GM18867 (cell line): ENCODE data around the gene MIR17HG.
"Not testable (repeated sequence)": the region's sequence is repeated elsewhere in the genome, so short reads cannot be mapped to it uniquely, and the experiment has no call there.

ENCODE experiments used
- ATAC-seq: cut with Tn5 transposase; IDR thresholded peaks from one replicate; pipeline ENCODE4 v1.9.1; 2021; ENCODE audit warnings: mild to moderate bottlenecking, moderate library complexity; ENCODE audit not compliant: unreplicated experiment

MIR17HG gene

DNA sequence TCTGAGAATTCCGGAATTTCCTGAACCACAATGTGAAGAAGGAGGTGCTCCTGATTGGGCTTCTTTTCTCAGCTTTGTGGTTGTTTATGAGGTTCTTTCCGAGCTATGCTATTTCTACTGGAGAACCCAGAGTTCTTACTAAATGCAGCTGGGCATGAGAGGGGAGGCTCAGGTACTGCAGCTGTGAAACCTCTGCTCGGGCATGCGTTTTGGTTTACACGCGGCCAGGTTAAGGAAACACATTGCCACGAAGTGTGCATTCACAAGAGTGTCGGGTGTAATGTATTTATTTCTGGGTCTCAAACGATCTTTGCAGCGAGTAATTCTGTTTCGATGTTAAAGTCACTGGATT is 661 bp upstream of the MIR17HG start:
- peak; percentile 26 for ATAC-seq

DNA sequence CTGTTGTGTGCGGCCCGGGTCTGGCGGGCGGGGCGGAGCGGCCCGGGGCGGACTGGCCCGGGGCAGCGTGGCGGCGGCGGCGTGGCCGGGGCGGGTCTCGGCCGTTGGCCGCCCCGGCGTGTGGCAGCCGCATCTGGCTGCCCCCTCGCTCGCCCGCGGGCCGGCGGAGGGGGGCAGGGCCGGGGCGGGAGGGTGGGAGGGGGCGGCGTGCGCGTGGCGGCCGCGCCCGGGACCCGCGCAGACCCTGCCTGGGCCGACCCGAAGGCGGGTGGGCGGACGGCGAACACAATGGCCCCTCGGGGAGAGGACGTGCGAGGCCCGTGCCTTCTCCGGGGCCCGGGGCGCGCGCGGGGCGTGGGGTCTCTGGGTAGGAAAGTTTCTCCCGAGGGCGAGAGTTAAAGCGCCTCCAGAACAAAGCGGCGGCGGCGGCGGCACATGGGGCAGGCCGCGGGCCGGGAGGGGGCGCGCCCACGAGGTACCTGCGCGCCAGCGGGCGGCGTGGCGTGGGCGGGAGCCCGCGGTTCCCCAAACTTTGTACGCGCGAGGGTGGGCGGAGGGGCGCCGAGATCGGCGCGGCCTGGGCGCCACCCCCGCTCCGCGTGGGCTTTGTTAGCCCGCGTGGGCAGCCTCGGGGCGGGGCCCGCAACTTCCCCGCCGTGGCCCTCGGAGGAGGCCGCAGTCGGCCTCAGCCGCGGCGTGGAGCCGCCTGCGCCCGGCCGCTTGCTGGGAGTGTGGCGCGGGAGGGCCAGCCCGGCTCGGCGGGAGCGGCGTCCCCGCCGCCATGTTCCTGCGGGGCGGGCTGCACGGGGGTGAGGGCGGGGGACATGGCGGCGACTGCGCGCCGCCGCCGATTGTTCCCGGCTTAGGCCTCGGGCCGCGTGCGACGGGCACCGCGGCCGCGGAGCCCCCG is 764 bp downstream of the MIR17HG start:
- ATAC-seq = peak; percentile 34

DNA sequence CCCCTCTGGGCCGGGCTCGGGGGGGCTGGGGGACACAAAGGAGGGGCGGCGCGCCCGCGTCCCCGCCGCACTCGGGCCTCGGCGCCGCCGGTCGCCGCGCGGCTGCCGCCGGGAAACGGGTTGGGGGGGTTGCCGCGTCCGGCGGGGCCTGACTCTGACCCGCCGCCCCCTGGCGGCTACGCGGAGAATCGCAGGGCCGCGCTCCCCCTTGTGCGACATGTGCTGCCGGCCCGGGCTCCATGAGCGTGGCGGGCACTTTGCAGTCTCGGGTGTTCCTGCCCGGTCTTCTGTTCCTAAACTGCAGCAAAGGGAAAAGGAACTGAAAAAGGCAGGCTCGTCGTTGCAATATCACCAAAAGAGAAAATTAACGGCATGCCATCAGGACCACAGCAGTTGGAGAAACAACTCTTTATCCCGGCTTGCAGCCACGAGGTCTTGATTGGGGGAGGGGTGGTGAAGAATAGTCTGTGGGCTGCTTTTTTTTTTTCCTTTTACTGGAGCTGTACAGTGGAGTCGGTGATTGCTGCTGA is 1.5 kb downstream of the MIR17HG start:
- ATAC-seq = peak; percentile 52

DNA sequence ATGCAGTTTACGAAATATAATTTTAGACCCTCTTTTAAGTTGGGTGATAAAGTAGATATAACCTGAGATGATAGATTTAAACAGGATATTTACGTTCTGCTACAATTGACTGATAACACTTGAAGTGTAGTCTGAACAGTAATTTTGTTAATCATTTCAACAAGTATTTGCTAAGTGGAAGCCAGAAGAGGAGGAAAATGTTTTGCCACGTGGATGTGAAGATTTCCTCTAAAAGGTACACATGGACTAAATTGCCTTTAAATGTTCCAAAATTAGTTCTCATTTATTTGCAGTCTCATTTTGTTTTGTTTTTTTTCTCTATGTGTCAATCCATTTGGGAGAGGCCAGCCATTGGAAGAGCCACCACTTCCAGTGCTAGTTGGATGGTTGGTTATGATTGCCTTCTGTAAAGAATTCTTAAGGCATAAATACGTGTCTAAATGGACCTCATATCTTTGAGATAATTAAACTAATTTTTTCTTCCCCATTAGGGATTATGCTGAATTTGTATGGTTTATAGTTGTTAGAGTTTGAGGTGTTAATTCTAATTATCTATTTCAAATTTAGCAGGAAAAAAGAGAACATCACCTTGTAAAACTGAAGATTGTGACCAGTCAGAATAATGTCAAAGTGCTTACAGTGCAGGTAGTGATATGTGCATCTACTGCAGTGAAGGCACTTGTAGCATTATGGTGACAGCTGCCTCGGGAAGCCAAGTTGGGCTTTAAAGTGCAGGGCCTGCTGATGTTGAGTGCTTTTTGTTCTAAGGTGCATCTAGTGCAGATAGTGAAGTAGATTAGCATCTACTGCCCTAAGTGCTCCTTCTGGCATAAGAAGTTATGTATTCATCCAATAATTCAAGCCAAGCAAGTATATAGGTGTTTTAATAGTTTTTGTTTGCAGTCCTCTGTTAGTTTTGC is 2.8 kb downstream of the MIR17HG start:
- ATAC-seq = no peak

DNA sequence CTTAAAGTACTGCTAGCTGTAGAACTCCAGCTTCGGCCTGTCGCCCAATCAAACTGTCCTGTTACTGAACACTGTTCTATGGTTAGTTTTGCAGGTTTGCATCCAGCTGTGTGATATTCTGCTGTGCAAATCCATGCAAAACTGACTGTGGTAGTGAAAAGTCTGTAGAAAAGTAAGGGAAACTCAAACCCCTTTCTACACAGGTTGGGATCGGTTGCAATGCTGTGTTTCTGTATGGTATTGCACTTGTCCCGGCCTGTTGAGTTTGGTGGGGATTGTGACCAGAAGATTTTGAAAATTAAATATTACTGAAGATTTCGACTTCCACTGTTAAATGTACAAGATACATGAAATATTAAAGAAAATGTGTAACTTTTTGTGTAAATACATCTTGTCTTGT is 3.6 kb downstream of the MIR17HG start:
- ATAC-seq = no peak

DNA sequence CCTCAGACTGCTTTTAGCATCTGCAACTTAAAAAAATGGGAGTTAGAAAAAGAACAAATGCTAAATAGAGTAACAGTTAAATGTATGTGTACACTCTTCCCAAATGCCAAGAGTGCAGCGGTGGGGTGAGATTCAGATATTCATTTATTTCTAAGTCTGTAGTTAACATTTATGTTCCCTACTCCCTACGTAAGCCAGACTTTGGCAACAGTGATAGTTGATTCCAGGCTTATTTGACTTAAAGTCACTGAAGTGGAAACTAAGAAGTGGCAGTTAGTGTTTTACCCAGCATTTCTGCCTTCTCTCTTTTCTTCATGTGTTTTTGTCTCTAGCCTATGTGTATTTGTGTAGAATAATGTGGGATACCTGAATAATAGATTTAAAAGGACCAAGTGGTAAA is 4.5 kb downstream of the MIR17HG start:
- no peak for ATAC-seq

DNA sequence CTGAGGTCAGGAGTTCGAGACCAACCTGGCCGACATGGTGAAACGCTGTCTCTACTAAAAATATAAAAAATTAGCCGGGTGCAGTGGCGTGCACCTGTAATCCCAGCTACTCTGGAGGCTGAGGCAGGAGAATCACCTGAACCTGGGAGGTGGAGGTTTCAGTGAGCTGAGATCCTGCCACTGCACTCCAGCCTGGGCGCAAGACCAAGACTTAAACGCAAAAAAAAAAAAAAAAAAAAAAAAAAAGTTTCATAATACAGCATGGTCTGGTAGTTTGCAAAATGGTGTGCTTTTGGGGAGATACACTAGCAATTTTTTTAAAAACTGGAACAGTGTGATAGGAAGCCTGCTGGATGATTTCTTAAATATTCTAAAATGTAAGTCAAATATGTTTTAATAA is 5.4 kb downstream of the MIR17HG start:
- not testable (repeated sequence) for ATAC-seq

DNA sequence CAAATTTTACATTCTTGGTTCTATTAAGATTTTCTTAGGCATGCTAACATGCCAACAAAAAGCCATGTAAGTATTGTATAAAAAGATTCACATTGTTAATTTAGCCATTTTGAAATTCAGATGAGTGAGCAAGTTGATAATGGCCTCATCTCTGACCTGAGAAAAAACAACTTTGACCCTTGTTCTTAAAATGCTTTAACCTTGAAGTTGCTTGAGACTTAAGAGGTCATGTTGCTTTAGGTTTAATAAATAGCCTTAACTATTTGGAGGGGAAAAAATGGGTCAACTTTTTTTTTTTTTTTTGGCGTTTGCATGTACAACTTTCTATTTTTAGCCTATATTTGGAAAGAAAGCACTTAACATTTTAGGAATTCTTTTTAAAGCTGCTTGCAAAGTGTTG is 6.0 kb downstream of the MIR17HG start:
- no peak for ATAC-seq

DNA sequence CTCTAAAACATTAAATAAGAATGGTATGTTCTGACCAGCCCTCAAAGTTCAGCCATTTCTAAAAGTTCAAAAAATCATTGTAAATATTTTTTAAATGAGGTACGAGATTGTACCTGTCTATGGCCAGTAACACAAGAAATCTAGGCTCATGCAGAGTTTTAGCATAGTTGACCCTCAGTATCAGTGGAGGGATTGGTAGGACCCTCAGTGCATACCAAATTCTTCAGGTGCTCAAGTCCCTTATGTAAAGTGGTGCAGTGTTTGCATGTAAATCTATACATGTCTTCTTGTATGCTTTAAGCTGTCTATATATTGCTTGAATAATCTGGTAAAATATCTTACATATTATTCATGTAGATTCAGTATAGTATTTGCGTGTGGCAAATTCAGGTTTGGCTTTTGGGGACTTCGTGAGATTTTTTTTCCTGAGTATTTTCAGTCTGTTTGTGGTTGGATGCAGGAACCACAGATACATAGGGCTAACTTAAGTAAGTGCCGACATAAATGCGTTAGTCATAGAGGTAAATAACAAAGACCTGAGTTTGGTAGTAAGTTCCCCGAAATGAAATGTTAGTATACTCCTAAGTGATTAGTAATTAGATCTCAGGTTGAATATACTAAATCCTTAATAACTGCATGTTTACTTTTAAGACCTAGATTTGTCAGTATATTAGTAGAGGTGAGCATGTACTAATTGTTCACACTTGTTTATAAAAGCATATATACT is 7.8 kb downstream of the MIR17HG start:
- no peak for ATAC-seq

DNA sequence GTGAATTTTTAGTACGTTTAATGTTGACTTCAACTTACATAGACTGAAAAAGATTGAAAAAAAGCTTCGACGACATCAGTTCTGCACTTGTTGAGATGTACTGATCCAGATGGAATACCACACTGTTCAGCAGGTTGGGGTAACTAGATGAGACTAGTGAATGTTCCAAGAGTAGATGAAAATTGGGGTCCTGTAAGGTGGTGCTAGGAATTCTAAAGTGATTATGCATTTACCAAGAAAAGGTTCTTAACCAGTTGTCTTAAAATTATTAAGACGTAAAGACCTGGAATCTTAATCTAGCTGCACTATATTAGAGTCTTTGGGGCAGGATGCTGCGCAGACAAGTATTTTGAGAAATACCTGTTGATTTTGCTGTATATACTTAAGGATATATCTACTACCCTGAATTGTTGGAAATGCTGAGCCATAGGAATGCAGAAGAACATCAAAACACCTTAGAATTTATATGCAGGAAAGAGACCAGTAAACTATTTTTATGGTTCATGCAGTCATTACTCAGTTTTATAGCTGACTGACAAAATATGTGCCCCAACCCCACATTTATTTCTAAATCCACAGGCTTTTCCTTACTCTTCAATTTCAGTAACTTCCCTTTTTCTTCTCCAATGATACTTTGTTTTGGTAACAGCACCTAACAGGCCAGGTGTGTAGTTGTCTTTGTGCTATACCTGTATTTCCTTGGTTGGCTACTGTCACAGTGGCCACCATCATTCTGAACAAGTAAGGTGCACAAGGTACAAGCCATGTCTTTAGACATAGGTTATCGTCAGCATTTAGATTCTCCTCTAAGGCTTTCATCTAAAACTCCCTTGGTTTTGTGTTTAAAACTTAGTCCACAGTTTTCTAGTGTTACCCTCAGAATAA is 8.6 kb downstream of the MIR17HG start:
- ATAC-seq = no peak

DNA sequence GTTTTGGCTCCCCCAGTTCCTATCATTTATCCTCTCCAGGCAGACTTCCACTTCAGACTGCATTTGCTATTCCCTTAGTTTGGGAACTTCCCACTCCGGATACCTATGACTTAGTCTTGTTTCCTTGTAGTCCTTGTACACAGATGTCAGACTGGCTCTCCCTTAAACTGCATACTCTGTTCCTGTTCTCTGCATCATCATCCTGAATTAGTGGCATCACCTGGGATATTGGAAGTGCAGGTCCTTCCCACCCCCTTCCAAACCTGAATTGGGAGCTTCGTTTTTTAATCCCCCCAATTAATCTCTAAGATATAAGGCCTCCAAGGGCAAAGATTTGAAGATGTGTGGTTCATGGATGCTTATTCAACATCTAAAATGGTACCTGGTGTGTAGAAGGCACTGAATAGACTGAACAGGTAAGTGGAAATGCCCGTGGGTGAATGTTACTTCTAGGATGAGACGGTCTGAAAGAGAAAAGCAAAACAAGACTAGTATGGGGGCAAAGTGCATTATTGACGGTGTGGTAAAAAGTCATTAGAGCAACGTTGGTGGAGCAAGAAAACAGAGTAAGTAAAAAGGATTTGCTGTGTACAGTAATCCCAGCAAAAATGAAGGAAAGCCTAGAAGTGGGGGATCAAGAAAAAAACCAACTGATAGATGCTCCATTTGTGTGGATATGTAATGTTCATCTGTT is 9.6 kb downstream of the MIR17HG start:
- no peak for ATAC-seq

DNA sequence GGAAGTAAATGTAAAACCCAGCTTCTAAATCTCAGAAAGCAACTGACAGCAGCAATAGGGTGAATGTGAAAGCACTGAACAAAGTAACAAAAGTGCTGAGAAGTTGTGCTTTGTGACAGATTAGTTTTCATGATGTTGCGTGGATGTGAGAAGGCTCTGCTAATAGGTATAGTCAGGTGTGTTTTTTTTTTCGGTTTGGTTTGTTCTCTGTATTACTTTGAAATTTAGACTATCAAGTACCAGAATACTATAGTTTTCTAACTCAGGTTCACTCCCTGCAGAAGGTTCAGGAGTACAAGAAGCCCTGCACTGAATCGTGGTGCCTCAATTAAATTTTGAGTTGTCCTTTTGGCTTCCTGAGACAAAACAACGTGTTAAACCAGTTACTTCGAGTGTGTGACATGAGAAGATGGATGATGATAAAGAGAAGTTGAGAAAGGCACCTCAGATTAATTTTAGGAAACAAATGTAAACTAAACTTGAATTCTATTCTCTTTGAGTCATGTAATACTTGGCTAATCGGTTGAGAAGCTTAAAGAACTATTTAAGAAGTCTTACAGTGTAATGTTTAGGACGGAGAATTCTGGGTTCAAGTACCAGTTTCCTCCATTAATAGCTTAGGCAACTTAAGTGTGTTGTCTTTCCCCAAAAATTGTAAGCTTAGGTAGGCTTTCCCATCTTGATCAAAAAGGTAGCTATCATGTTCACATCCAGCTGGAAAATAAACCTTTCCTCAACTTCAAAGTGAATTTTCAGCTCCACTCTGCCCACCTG is 10.3 kb downstream of the MIR17HG start:
- ATAC-seq = no peak

DNA sequence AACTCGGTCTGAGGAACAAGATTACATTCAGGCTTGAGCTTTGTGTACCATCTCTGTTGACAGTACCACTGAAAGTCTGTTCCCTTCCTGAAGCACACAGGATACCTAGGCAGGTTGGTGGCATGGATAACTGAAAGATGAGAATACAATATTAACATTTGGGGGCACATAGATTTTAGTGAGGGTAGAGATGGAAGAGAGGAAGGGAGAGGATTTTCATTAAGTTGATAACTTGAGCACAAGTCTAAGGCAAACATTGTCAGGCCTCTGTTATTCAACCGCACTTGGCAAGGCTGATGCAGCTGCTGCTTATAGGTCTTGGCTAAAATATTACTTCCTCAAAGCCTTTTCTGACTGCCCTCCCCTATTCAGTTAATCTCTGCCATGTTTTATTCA is 10.9 kb downstream of the MIR17HG start:
- ATAC-seq = no peak

DNA sequence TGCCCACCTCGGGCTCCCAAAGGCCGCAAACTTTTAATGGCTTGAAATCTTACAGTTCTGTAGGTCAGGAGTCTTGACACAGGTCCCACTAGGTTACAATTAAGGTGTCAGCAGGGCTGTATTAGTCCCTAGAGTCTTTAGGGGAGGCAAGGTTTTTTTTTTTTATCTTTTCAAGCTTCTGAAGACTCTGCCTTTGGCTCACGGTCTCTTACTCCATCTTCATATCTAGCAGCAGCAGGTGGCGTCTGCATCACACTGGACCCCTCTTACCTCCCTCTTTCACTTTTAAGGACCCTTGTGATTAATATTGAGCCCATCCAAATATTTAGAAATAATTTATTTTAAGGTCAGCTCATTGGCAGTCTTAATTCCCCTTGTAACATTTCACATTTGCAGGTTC is 11.6 kb downstream of the MIR17HG start:
- ATAC-seq = no peak

DNA sequence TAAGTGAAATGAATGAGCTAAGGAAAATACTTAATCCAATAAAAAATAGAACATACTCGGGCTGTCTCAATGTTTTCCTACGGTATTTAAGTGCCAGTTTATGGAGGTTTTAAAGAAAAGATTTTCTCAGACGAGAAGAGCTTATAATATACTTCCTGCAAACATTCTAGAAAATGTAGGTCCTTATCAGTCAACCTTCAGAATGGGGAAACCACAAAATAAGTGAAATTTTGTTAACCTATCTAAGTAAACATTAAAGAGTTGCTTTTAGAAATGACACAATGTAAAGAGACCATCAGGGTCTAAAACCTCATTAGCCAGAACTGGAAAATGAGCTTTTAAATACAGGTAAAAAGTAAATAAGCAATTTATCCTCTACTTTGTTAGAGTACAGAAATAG is 12.1 kb downstream of the MIR17HG start:
- ATAC-seq = no peak

DNA sequence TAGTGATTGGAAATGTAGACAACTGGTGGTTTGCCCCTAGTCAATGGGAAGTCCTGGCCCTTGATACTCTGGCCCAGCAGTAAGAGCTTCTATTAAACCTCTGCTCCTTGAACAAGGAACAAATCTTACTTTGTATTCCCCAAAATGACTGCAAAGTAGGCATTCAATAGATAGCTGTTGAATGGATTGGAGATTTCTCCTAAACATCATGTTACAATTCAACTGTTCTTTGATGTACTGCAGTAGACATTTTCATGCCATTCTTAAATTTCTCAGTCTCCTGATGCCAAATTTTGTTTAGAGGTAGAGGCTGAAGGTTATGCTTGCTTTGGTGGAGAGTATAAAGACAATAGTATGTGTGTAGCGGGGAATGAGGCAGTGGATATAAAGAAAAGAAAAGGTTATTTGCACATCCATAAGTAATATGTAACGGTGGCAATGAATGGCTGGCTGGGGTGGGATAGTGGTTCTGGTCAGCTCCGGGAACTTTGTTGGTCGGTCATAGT is 12.8 kb downstream of the MIR17HG start:
- ATAC-seq = no peak

DNA sequence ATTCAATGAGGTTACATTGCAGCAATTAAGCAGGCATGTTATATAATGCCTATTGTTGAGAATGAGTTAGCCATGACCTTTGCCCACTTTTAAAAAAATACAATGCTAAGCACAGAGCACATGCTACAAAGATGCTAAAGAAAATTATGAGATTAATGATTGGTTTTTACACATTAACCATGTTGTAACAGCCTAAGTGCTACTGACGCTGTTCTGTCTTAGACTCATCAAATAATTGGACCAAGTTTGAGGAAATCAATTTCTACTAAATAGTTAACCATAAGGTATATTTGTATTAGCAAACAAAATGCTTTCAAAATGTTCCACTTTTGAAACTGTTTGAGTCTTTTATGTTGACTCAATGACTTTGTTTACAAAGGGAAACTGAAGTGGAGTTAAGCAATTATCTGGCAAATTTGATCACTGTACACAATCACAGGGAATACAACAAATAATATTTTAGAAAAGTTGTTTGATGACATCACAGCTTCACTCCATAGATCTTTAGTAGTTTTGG is 14.3 kb downstream of the MIR17HG start:
- ATAC-seq = no peak

DNA sequence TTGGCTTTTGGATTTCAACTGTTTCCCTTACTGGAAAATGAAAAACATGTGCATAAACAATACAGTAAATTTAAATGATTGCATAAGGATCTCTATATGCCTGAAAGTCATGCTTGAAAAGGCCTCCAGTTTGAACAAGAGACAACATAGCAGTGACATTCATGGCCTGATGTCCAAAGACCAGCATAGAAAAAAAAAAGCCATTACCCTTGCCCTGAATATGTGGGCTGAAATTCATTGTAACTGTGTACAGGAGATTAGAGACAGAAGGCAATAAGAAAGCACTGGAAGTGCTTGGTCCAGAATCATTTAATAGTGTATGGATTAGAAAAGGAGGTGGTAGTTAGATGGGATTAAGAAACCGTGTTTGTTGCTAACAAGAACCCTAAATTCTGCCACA is 15.4 kb downstream of the MIR17HG start:
- ATAC-seq = no peak
